Measurements from ENCODE around the gene DYSF. TPM values are rescaled to one million over a fixed set of nuclear protein-coding genes. Genes with fewer than 3 reads are reported as not detected.

DYSF gene
- total RNA-seq, 2 donors from 2014 or later: 1.4 to 3.1 TPM

DNA sequence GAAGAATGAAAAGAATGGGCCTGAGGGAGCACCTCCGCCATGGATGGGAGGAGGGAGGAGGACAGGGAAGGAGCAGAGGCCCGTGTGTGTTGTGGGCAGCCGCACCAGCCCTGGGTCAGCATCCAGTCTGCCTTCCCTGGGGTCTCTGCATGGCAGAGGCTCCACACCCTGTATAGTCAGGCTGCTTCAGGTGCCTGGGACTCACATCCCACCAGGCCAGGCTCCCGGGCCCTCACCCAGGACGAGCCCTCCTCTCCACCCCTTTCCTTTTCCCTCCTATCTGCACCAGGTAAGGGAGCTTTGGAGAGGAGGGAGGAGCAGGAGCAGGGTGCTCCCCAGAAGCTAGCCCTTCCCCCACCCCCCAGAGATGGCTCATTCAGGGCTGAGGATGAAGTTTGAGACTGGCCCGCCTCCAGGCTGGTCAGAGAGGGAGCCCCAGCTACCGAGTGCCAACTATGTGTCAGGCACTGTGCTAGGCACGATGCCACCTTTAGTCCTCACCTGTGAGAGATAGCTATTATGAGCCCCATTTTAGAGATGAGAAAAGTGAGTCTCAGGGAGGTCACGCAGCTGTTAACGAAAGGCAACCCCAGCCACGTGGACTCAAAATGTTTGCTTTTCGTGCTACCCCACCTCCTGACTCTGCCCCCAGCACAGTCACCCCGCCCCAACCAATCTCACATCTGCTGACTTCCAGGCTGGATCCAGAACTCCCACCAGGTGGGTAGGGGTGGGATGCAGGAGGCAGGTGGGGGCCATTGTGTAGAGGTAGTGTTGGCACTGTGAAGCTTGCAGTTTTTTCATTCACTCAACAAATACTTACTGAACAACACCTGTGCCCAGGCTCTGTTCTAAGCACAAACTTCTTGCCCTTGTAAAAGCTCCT is 242.1 kb downstream of the DYSF start:
- no peak overlapping the region for H3K4me3 ChIP-seq (ENCODE audit: low read length)
- 93 to 100% methylated on average over 2 to 13 of the region's 13 CpGs for WGBS, 2 experiments (ENCODE audit: insufficient coverage in 1 of 2, insufficient read length in 1 of 2)
- no peaks in the 10 kb centered on the region for H3K9me3 ChIP-seq (ENCODE audit: control insufficient read depth, low read length)
- H3K4me1 ChIP-seq (ENCODE audit: control insufficient read depth, insufficient read depth, low read length): peaks cover 3% of the 10 kb centered on the region
- no peaks in the 10 kb centered on the region for H3K36me3 Mint-ChIP-seq (ENCODE audit: low read depth)
- DNase-seq: no peak
- H3K9me3 Mint-ChIP-seq: peaks cover 6% of the 10 kb centered on the region
- no peak for TF ChIP-seq CTCF (conservative IDR thresholded peaks at IDR 0.05)
- no peak overlapping the region for H3K27ac Mint-ChIP-seq
- H3K4me1 Mint-ChIP-seq: peaks cover 27% of the 10 kb centered on the region
- H3K4me3 Mint-ChIP-seq: no peak overlapping the region
- H3K27ac ChIP-seq (ENCODE audit: low read depth, low read length): no peak overlapping the region
- no peak overlapping the region for H3K9ac ChIP-seq (ENCODE audit: extremely low read depth, low read length, poor library complexity, severe bottlenecking)
- H3K27me3 ChIP-seq (ENCODE audit: control insufficient read depth, insufficient read depth, low read length, poor library complexity, severe bottlenecking): no peaks in the 10 kb centered on the region
- H3K36me3 ChIP-seq (ENCODE audit: control insufficient read depth, insufficient read depth, low read length): no peaks in the 10 kb centered on the region
- H3K27me3 Mint-ChIP-seq (ENCODE audit: insufficient read depth): peaks cover 9% of the 10 kb centered on the region

DNA sequence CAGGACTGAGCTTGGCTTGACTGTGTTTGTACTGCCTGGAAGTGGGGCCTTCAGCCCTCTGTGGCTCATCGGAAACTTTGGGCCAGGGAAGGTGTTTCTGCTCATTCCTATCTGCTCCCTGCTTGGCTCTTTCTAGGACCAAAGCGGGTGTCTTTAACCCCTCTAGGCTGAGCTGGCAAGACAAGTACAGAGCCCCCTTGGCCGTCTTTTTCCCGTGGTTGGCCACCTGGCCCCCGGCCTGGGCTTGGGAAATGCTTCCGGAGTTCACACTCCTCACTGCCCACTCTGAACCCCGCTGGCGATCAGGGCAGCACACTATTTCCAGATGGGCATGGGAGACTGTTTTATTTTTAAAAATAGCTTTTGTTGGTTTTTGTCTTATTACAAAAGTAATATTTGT is 243.0 kb downstream of the DYSF start:
- WGBS, 2 experiments (ENCODE audit: insufficient coverage in 1 of 2, insufficient read length in 1 of 2): 79 to 81% methylated on average over 6 of the region's 8 CpGs
- TF ChIP-seq CTCF (conservative IDR thresholded peaks at IDR 0.05): no peak
- H3K4me3 ChIP-seq (ENCODE audit: low read length): no peak overlapping the region

DNA sequence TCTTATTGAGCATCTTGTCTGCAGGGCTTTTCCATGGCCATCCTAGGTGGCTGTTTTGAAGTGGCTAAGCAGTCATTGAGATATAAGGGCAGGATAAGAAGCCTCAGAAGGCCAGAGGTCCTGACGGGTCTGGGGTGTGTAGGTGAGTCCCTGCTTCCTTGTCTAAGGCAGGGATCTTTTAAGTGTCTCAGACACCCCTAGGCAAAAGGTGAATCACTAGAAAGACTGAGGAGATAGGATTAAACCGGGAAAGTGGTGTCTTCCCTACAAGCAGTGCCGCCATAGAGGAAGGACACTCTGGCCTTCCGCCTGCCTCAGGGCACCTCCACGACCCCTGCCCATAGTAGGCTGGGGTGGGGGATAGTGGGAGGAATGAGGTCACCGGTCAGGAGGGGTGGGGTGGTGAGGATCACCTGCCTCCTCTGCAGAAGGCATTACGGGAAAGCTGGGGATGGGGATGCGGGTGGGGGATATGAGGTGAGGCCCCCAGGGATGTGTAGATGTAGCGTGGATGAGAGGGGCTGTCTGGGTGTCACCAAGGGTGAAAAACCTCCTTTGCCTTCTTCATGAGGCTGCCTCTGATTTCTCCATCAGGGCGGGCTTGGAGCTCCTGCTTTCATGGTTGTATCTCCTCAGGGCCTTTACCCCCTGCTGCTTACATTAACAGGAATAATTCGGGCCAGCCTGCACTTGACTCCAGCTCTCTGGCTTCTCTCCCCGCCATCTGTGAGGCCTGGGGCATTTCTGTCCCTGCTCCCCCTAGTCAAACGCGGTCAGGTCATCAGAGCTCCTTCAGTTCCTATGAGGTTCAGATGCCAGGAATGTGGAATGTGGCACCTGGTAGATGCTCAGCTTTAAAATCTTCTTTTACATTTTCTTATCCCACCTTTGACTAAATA is 244.0 kb downstream of the DYSF start:
- 87 to 88% methylated on average over 8 to 14 of the region's 14 CpGs for WGBS, 2 experiments (ENCODE audit: insufficient coverage in 1 of 2, insufficient read length in 1 of 2)
- Histone ChIP-seq H3K4me1 (ENCODE audit: control insufficient read depth, insufficient read depth, low read length) (no peaks in the 10 kb centered on the region), H3K9ac (ENCODE audit: extremely low read depth, low read length, poor library complexity, severe bottlenecking) (no peak overlapping the region), H3K27ac (ENCODE audit: low read depth, low read length) (no peak overlapping the region), H3K9me3 (ENCODE audit: control insufficient read depth, low read length) (no peaks in the 10 kb centered on the region), H3K4me3 (ENCODE audit: low read length) (no peak overlapping the region), H3K36me3 (ENCODE audit: control insufficient read depth, insufficient read depth, low read length) (no peaks in the 10 kb centered on the region), H3K27me3 (ENCODE audit: control insufficient read depth, insufficient read depth, low read length, poor library complexity, severe bottlenecking) (no peaks in the 10 kb centered on the region)
- Mint-ChIP-seq H3K27me3 (ENCODE audit: insufficient read depth) (peaks cover 4% of the 10 kb centered on the region), H3K27ac (no peak overlapping the region), H3K4me3 (no peak overlapping the region), H3K36me3 (ENCODE audit: low read depth) (no peaks in the 10 kb centered on the region), H3K4me1 (peaks cover 15% of the 10 kb centered on the region), H3K9me3 (peaks cover 6% of the 10 kb centered on the region)
- no peak for DNase-seq
- no peak for TF ChIP-seq CTCF (conservative IDR thresholded peaks at IDR 0.05)

More for the DNA sequence above, 243.0 kb downstream of the DYSF start:
- H3K27ac Mint-ChIP-seq: no peak overlapping the region
- Histone ChIP-seq H3K9ac (ENCODE audit: extremely low read depth, low read length, poor library complexity, severe bottlenecking) (no peak overlapping the region), H3K9me3 (ENCODE audit: control insufficient read depth, low read length) (no peaks in the 10 kb centered on the region), H3K4me1 (ENCODE audit: control insufficient read depth, insufficient read depth, low read length) (no peaks in the 10 kb centered on the region), H3K27me3 (ENCODE audit: control insufficient read depth, insufficient read depth, low read length, poor library complexity, severe bottlenecking) (no peaks in the 10 kb centered on the region), H3K27ac (ENCODE audit: low read depth, low read length) (no peak overlapping the region), H3K36me3 (ENCODE audit: control insufficient read depth, insufficient read depth, low read length) (no peaks in the 10 kb centered on the region)
- H3K4me3 Mint-ChIP-seq: no peak overlapping the region
- H3K4me1 Mint-ChIP-seq: peaks cover 21% of the 10 kb centered on the region
- H3K36me3 Mint-ChIP-seq (ENCODE audit: low read depth): no peaks in the 10 kb centered on the region
- H3K27me3 Mint-ChIP-seq (ENCODE audit: insufficient read depth): peaks cover 9% of the 10 kb centered on the region
- peaks cover 6% of the 10 kb centered on the region for H3K9me3 Mint-ChIP-seq
- no peak for DNase-seq

Data from endodermal cell (in vitro differentiated cells).